ENCODE results near the gene FKBP15.
"Not testable (repeated sequence)": the region's sequence is repeated elsewhere in the genome, so short reads cannot be mapped to it uniquely, and the experiment has no call there.

The FKBP15 gene, protein sequence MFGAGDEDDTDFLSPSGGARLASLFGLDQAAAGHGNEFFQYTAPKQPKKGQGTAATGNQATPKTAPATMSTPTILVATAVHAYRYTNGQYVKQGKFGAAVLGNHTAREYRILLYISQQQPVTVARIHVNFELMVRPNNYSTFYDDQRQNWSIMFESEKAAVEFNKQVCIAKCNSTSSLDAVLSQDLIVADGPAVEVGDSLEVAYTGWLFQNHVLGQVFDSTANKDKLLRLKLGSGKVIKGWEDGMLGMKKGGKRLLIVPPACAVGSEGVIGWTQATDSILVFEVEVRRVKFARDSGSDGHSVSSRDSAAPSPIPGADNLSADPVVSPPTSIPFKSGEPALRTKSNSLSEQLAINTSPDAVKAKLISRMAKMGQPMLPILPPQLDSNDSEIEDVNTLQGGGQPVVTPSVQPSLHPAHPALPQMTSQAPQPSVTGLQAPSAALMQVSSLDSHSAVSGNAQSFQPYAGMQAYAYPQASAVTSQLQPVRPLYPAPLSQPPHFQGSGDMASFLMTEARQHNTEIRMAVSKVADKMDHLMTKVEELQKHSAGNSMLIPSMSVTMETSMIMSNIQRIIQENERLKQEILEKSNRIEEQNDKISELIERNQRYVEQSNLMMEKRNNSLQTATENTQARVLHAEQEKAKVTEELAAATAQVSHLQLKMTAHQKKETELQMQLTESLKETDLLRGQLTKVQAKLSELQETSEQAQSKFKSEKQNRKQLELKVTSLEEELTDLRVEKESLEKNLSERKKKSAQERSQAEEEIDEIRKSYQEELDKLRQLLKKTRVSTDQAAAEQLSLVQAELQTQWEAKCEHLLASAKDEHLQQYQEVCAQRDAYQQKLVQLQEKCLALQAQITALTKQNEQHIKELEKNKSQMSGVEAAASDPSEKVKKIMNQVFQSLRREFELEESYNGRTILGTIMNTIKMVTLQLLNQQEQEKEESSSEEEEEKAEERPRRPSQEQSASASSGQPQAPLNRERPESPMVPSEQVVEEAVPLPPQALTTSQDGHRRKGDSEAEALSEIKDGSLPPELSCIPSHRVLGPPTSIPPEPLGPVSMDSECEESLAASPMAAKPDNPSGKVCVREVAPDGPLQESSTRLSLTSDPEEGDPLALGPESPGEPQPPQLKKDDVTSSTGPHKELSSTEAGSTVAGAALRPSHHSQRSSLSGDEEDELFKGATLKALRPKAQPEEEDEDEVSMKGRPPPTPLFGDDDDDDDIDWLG

GRCh38 chr9:113221003-113221799 is at the start of gene FKBP15, which contains the start of gene SLC31A1:
Gene FKBP15, minus strand, starts transcription at chr9:113221277. Its CDS starts 34 bp downstream, at chr9:113221243.
Gene SLC31A1, plus strand, starts transcription at chr9:113221544. Its CDS starts 34,605 bp downstream, at chr9:113256149.
- peak; percentile 99 for DNase-seq

- DNase-seq: no peak
Observed at GRCh38 chr9:113269871-113270270, 48.8 kb upstream of the FKBP15 start.

DNA sequence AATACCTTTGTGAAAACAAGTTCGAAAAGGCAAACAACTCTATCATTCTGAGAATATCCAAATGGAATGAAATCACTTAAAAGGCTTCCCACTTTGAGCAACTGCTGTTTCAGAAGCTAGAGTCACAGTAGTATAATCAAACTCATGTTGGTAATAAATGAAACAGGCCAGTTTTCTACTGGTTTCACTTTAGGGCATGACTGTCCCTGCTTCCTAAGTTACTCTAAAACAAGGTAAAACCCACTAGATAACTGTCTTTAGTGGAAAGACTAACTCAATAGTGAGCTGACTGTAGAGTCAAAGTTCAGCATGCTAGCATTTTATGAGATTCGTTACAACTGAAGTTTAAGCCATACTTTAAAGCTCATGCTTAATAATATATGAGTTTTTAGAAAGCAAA is 48.3 kb upstream of the FKBP15 start:
- peak; percentile 13 for DNase-seq

DNA sequence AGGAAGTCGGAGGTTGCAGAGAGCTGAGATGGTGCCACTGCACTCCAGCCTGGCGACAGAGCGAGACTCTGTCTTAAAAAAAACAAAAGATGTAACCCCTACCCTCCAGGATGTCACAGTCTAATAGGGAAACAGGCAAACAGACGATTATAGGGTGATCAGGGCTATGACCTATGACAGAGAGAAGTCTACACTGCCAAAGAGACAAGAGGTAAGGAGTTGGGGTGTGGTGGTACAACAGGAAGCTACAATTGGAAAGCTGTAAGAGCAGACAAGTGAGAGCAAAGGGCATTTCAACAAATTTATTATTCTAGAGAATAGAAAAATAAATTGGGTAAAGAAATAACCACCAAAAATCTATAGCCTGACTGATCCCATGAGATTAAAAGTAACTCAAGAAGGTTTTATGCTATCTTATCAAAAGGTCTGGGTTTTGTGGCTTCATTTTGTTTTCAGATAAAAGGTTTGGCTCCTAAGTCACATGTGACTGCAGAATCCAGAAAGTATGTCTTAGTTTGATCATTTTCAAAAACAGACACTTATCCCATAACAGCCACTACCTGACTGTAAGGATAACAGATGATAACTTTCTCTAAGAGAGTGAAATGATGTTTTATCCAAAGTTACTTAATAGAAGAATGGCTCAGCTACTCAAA is 47.0 kb upstream of the FKBP15 start:
- no peak for DNase-seq

- DNase-seq: no peak
Observed at GRCh38 chr9:113266174-113266573, 45.1 kb upstream of the FKBP15 start.

GRCh38 chr9:113261917-113262671 is 41.0 kb upstream of the FKBP15 start:
- DNase-seq: no peak

- no peak for DNase-seq
Observed at GRCh38 chr9:113258282-113258681, 37.2 kb upstream of the FKBP15 start.

DNA sequence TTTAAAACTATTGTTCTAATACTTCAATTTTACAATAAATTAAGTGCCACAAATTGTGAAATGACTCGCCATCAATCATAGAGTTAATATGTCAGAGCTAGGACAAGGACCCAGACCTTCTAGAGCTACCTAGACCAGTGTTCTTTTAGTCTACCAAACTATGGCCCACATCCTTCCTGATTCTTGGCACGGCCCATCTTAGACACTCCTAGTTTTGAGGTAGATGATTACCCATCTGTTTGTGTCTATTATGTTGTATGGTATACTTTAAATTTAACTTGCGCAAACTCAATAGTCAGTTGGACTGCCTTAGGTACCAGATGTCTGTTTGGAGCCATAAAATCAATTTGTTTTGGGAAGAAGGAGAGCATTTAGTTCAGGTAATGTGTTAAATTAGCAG is 36.8 kb upstream of the FKBP15 start:
- no peak for DNase-seq

GRCh38 chr9:113255438-113255837 is 34.4 kb upstream of the FKBP15 start:
- no peak for DNase-seq

DNA sequence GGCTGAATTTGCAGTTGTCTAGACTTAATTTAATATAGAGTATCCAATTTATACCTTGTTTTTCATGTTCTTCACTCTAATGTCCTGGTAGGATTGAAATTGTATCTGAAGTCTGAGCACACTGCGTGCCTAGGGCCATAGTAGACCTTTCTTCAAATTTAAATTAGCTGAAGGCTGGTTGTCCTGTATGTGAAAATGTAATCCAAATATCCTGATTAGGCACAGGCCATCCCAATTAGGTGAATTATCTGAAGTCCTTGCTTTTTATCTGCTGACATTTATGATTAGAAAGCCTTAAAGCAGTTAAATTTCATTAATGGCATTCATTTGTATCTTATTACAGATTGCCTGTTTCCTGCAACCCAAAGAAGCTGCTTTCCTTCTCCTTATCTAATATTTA is 33.9 kb upstream of the FKBP15 start:
- no peak for DNase-seq

- no peak for DNase-seq
Observed at GRCh38 chr9:113250807-113251206, 29.7 kb upstream of the FKBP15 start.

DNA sequence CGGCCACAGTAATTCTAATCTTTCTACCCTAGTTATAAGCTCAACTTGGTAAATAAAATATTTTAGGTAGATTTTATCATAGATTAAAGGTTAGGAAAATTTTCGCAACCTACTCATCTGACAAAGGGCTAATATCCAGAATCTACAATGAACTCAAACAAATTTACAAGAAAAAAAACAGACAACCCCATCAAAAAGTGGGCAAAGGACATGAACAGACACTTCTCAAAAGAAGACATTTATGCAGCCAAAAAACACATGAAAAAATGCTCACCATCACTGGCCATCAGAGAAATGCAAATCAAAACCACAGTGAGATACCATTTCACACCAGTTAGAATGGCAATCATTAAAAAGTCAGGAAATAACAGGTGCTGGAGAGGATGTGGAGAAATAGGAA is 28.6 kb upstream of the FKBP15 start:
- DNase-seq: not testable (repeated sequence)

- no peak for DNase-seq
Observed at GRCh38 chr9:113247640-113248039, 26.6 kb upstream of the FKBP15 start.

DNA sequence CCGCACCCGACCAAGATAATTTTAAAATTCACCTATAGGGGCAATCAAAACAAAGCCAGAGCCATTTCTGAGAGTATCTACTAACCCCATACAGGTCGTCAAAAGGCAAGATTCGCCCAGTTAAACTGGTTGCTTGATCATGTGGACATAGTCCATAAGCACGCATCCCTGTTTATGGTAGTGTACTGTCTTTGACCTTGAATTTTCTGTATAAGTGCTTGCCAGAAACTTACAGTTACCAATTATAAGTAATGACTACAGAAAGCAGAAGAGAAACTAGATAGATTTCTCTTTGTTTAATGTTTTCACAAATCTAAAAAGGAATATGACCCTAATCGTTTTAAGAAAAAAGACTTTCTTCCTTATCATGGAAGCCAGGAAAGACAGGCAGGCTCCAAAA is 25.9 kb upstream of the FKBP15 start:
- DNase-seq: no peak

DNA sequence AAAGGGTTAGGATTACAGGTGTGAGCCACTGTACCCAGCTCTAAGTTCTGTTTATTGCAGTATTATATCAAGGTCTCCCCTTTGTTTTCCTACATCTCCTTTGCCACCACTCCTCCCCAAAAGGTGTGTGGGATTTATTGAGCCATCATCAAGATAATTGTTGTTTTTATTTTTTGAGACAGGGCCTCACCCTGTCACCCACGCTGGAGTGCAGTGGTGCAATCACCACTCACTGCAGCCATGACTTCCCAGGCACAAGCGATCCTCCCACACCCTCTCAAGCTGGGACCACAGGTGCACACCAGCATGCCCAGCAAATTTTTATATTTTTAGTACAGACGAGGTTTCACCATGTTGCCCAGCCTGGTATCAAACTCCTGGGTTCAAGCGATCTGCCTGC is 24.8 kb upstream of the FKBP15 start:
- DNase-seq: no peak

GRCh38 chr9:113244556-113244955 is 23.5 kb upstream of the FKBP15 start:
- DNase-seq: no peak

DNA sequence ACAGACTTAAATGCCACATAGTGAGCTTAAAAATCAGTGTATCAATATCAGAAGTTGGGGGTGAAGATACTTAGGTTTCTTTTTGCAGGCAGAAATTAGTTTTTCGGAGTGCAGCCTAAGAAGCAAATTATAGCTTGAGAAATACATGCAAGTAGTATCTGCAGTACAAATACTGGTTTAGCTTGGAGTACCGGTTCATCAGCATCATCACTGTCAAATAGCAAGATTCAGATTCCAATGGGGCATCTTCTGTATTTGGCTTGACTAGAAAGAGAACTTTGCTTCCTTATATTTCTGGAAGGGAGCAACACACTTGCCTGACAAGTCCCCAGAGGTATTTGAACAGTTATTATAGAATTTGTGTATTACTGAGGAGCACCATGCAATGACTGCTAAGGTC is 20.1 kb upstream of the FKBP15 start:
- no peak for DNase-seq

GRCh38 chr9:113238859-113239232 is 17.8 kb upstream of the FKBP15 start:
- no peak for DNase-seq

- DNase-seq: no peak
Observed at GRCh38 chr9:113238202-113238858, 17.3 kb upstream of the FKBP15 start.

GRCh38 chr9:113237026-113237425 is 15.9 kb upstream of the FKBP15 start:
- no peak for DNase-seq

Data from activated CD4-positive, alpha-beta T cell treated with anti-CD3 and anti-CD28 coated beads, Interleukin-2, Interleukin-6, amounts not matched to agents 100 ng/mL and 50 ng/mL, durations not matched to agents 16 hours and 8 hours (primary cell).